Kidney glomerular epithelial cell (primary cell): ENCODE data around the gene GOLPH3.
"Not testable (repeated sequence)": the region's sequence is repeated elsewhere in the genome, so short reads cannot be mapped to it uniquely, and the experiment has no call there.

Source experiments
- DNase-seq: peaks from one replicate; lab custom pipeline; 2025; lab: John Stamatoyannopoulos, UW

GOLPH3 gene

GRCh38 chr5:32135086-32135485, 39.0 kb downstream of the GOLPH3 start:
- no peak for DNase-seq

GRCh38 chr5:32132757-32133156, 41.4 kb downstream of the GOLPH3 start:
- DNase-seq, result no peak

- DNase-seq, result no peak
These were observed 42.5 kb downstream of the GOLPH3 start for GRCh38 chr5:32131604-32132003.

- no peak for DNase-seq
These were observed 43.3 kb downstream of the GOLPH3 start for GRCh38 chr5:32130865-32131264.

GRCh38 chr5:32129074-32129598, 45.0 kb downstream of the GOLPH3 start:
- no peak for DNase-seq

GRCh38 chr5:32127711-32128110, 46.4 kb downstream of the GOLPH3 start:
- DNase-seq, result no peak

- DNase-seq, result no peak
These were observed 47.4 kb downstream of the GOLPH3 start for GRCh38 chr5:32126691-32127090.

- no peak for DNase-seq
These were observed 50.0 kb downstream of the GOLPH3 start for GRCh38 chr5:32123889-32124676.

- DNase-seq, result no peak
These were observed 50.9 kb downstream of the GOLPH3 start for GRCh38 chr5:32123058-32123805.

- not testable (repeated sequence) for DNase-seq
These were observed 55.2 kb downstream of the GOLPH3 start for GRCh38 chr5:32118922-32119321.

GRCh38 chr5:32116574-32117313, 57.4 kb downstream of the GOLPH3 start:
- no peak for DNase-seq

GRCh38 chr5:32115985-32116384, 58.1 kb downstream of the GOLPH3 start:
- no peak for DNase-seq

- DNase-seq, result no peak
These were observed 63.9 kb downstream of the GOLPH3 start for GRCh38 chr5:32110111-32110696.

- DNase-seq, result no peak
These were observed 64.9 kb downstream of the GOLPH3 start for GRCh38 chr5:32109236-32109635.

- DNase-seq, result no peak
These were observed 66.0 kb downstream of the GOLPH3 start for GRCh38 chr5:32108167-32108566.

GRCh38 chr5:32107291-32107690, 66.8 kb downstream of the GOLPH3 start:
- DNase-seq, result no peak

GRCh38 chr5:32103521-32103920, 70.6 kb downstream of the GOLPH3 start:
- no peak for DNase-seq

- DNase-seq, result no peak
These were observed 71.7 kb downstream of the GOLPH3 start for GRCh38 chr5:32102254-32102986.

GRCh38 chr5:32100691-32101302, 73.3 kb downstream of the GOLPH3 start:
- no peak for DNase-seq

- DNase-seq, result no peak
These were observed 73.9 kb downstream of the GOLPH3 start for GRCh38 chr5:32100230-32100629.

GRCh38 chr5:32099486-32100035, 74.6 kb downstream of the GOLPH3 start:
- DNase-seq, result no peak
